IMR-90 (cell line): ENCODE results near the gene CHRNA3. TPM values are rescaled to one million over a fixed set of nuclear protein-coding genes. Genes with fewer than 3 reads are reported as not detected.

ENCODE experiments used
- ATAC-seq: fragments of 200-7000 bp; cut with Tn5 transposase; 2 replicates; pipeline ENCODE4 v1.9.1; 2020; ENCODE audit warnings: low read depth, mild to moderate bottlenecking, moderate library complexity
- BruUV-seq: library from RNA; stranded (reverse); fragments of 400-500 nt; replicated peaks from 2 replicates; lab custom pipeline; 2021; lab: Mats Ljungman, UMichigan
- CTCF ChIA-PET: fragments of 300-600 bp; formaldehyde crosslinking; extraction: SDS; loops from one replicate; lab custom pipeline; 2021; ENCODE audit warnings: antibody characterized with exemption; lab: Yijun Ruan, JAX
- POLR2A ChIA-PET: fragments of 300-600 bp; sonication (Branson Sonifier 250); formaldehyde crosslinking; loops from one replicate; lab custom pipeline; 2022; ENCODE audit warnings: antibody characterized with exemption; ENCODE audit not compliant: unreplicated experiment; lab: Charles Lee
- DNase-seq: peaks from one replicate; pipeline ENCODE4 v3.0.0; 2013
- H2AFZ ChIP-seq: replicated peaks from 2 replicates; pipeline ENCODE3; 2013; ENCODE audit warnings: low read length, mild to moderate bottlenecking; ENCODE audit not compliant: poor library complexity
- H2AK5ac ChIP-seq: 2 replicates; pipeline ENCODE4 v1.6.1; 2013; ENCODE audit warnings: low read depth, low read length, inconsistent platforms
- H2AK9ac ChIP-seq: replicated peaks from 2 replicates; pipeline ENCODE3; 2013; ENCODE audit warnings: mild to moderate bottlenecking, low read depth, low read length, moderate library complexity; ENCODE audit not compliant: poor library complexity
- H2BK120ac ChIP-seq: 2 replicates; pipeline ENCODE4 v1.6.1; 2013; ENCODE audit warnings: low read depth, low read length, inconsistent platforms
- H2BK15ac ChIP-seq: 3 replicates; pipeline ENCODE4 v1.6.1; 2013; ENCODE audit warnings: low read depth, low read length, inconsistent platforms
- H2BK20ac ChIP-seq: 2 replicates; pipeline ENCODE4 v1.6.1; 2013; ENCODE audit warnings: low read depth, mild to moderate bottlenecking, inconsistent platforms, low read length, moderate library complexity
- H2BK5ac ChIP-seq: 2 replicates; pipeline ENCODE4 v1.6.1; 2013; ENCODE audit warnings: mild to moderate bottlenecking, low read depth, low read length, inconsistent platforms; ENCODE audit not compliant: poor library complexity, severe bottlenecking
- H3K14ac ChIP-seq: replicated peaks from 2 replicates; pipeline ENCODE4 v1.6.1; 2013; ENCODE audit warnings: low read depth, low read length, inconsistent platforms
- H3K18ac ChIP-seq: 2 replicates; pipeline ENCODE4 v1.6.1; 2013; ENCODE audit warnings: low read depth, low read length, control low read depth
- H3K23ac ChIP-seq: 2 replicates; pipeline ENCODE4 v1.6.1; 2013; ENCODE audit warnings: low read depth, low read length, inconsistent platforms
- H3K27ac ChIP-seq: 2 replicates; pipeline ENCODE4 v1.5.1; 2013; ENCODE audit warnings: mild to moderate bottlenecking, control low read depth, low read length; ENCODE audit not compliant: insufficient read depth
- H3K27me3 ChIP-seq: 2 replicates; pipeline ENCODE4 v1.6.1; 2013; ENCODE audit warnings: low read length; ENCODE audit not compliant: control insufficient read depth, insufficient read depth
- H3K36me3 ChIP-seq: 2 replicates; pipeline ENCODE4 v1.6.1; 2013; ENCODE audit warnings: low read length, mixed read lengths; ENCODE audit not compliant: control insufficient read depth, insufficient read depth
- H3K4ac ChIP-seq: 2 replicates; pipeline ENCODE4 v1.6.1; 2013; ENCODE audit warnings: low read depth, low read length, inconsistent platforms
- H3K4me1 ChIP-seq: 2 replicates; pipeline ENCODE4 v1.6.1; 2013; ENCODE audit warnings: low read length, mixed read lengths; ENCODE audit not compliant: control insufficient read depth, insufficient read depth
- H3K4me2 ChIP-seq: 2 replicates; pipeline ENCODE4 v1.6.1; 2013; ENCODE audit warnings: low read depth, mild to moderate bottlenecking, control low read depth, low read length, moderate library complexity
- H3K4me3 ChIP-seq: 2 replicates; pipeline ENCODE4 v1.5.1; 2013; ENCODE audit warnings: low read depth, mild to moderate bottlenecking, control low read depth, low read length, moderate library complexity; ENCODE audit not compliant: insufficient read depth
- H3K56ac ChIP-seq: 2 replicates; pipeline ENCODE4 v1.6.1; 2013; ENCODE audit warnings: low read length, inconsistent platforms; ENCODE audit not compliant: insufficient read depth; ENCODE audit errors: extremely low read depth
- H3K79me1 ChIP-seq, 2 experiments: 2 replicates each; pipeline ENCODE4 v1.6.1; 2013; ENCODE audit warnings: low read length in 2 of 2, inconsistent platforms in 1 of 2, low read depth in 1 of 2
- H3K9ac ChIP-seq: 2 replicates; pipeline ENCODE4 v1.6.1; 2013; ENCODE audit warnings: low read depth, low read length, control low read depth
- H3K9me1 ChIP-seq: 2 replicates; pipeline ENCODE4 v1.6.1; 2013; ENCODE audit warnings: low read length, inconsistent platforms; ENCODE audit not compliant: insufficient read depth
- H3K9me3 ChIP-seq: 2 replicates; pipeline ENCODE4 v1.6.1; 2013; ENCODE audit warnings: low read length; ENCODE audit not compliant: control insufficient read depth, insufficient read depth
- H4K20me1 ChIP-seq: 2 replicates; pipeline ENCODE4 v1.6.1; 2013; ENCODE audit warnings: low read length, inconsistent platforms; ENCODE audit not compliant: insufficient read depth
- H4K5ac ChIP-seq: 2 replicates; pipeline ENCODE4 v1.6.1; 2013; ENCODE audit warnings: mild to moderate bottlenecking, low read depth, low read length, control low read depth
- H4K8ac ChIP-seq, 2 experiments: 2 replicates each; pipeline ENCODE4 v1.6.1; 2013; ENCODE audit warnings: low read depth in 2 of 2, low read length in 2 of 2, control low read depth in 1 of 2, inconsistent platforms in 1 of 2
- H4K91ac ChIP-seq: 2 replicates; pipeline ENCODE4 v1.6.1; 2013; ENCODE audit warnings: low read depth, low read length, inconsistent platforms; ENCODE audit not compliant: insufficient read depth
- BHLHE40 ChIP-seq: fragments of 150-350 bp; IDR thresholded peaks from 2 replicates; pipeline ENCODE4 v1.6.1; 2016; ENCODE audit warnings: mild to moderate bottlenecking, low read depth, low read length
- CEBPB ChIP-seq: IDR thresholded peaks from 2 replicates; pipeline ENCODE4 v1.6.1; 2012; ENCODE audit warnings: low read depth, low read length, improper control_type of control experiment
- CHD1 ChIP-seq: IDR thresholded peaks from 2 replicates; pipeline ENCODE4 v1.6.1; 2012; ENCODE audit warnings: low read depth, low read length, improper control_type of control experiment
- ELK1 ChIP-seq: fragments of 150-350 bp; IDR thresholded peaks from 2 replicates; pipeline ENCODE4 v1.6.1; 2016; ENCODE audit warnings: low read depth, mild to moderate bottlenecking, low read length, moderate library complexity, borderline replicate concordance
- FOS ChIP-seq: fragments of 150-350 bp; IDR thresholded peaks from 2 replicates; pipeline ENCODE4 v1.6.1; 2016; ENCODE audit warnings: low read depth, low read length
- MAFK ChIP-seq: IDR thresholded peaks from 2 replicates; pipeline ENCODE4 v1.6.1; 2012; ENCODE audit warnings: low read depth, low read length, improper control_type of control experiment
- MAZ ChIP-seq: IDR thresholded peaks from 2 replicates; pipeline ENCODE4 v1.6.1; 2012; ENCODE audit warnings: low read depth, mild to moderate bottlenecking, low read length, improper control_type of control experiment, moderate library complexity, borderline replicate concordance
- MXI1 ChIP-seq: IDR thresholded peaks from 2 replicates; pipeline ENCODE4 v1.6.1; 2012; ENCODE audit warnings: low read depth, mild to moderate bottlenecking, low read length, moderate library complexity, borderline replicate concordance
- NFE2L2 ChIP-seq: fragments of 150-350 bp; IDR thresholded peaks from 2 replicates; pipeline ENCODE4 v1.6.1; 2016; ENCODE audit warnings: low read depth, mild to moderate bottlenecking, low read length
- POLR2A ChIP-seq: IDR thresholded peaks from 2 replicates; pipeline ENCODE4 v1.6.1; 2012; ENCODE audit warnings: mild to moderate bottlenecking, low read depth, low read length
- RAD21 ChIP-seq: IDR thresholded peaks from 2 replicates; pipeline ENCODE4 v1.6.1; 2012; ENCODE audit warnings: low read length, improper control_type of control experiment
- RCOR1 ChIP-seq: IDR thresholded peaks from 2 replicates; pipeline ENCODE4 v1.6.1; 2012; ENCODE audit warnings: mild to moderate bottlenecking, low read length, improper control_type of control experiment; ENCODE audit not compliant: insufficient replicate concordance
- RFX5 ChIP-seq: IDR thresholded peaks from 2 replicates; pipeline ENCODE4 v1.8.0; 2012; ENCODE audit warnings: low read depth, mild to moderate bottlenecking, low read length, moderate library complexity
- SMC3 ChIP-seq: fragments of 150-350 bp; IDR thresholded peaks from 2 replicates; pipeline ENCODE4 v1.6.1; 2016; ENCODE audit warnings: low read depth, mild to moderate bottlenecking, antibody characterized with exemption, low read length, moderate library complexity
- USF2 ChIP-seq: fragments of 150-350 bp; IDR thresholded peaks from 2 replicates; pipeline ENCODE4 v1.6.1; 2017; ENCODE audit warnings: mild to moderate bottlenecking, antibody characterized with exemption, low read length, low read depth
- WGBS, 2 experiments: methylation state at CpG; one replicate each; pipeline versions ENCODE4 v1.1.5 to v1.1.7; 2013; ENCODE audit warnings: missing lambda C conversion rate in 2 of 2; ENCODE audit not compliant: insufficient read length in 1 of 2; ENCODE audit errors: extremely low coverage in 2 of 2; 5-methylcytosine and 5-hydroxymethylcytosine counted together
- dilution Hi-C: fragments of 300-500 bp; cut with HindIII; formaldehyde crosslinking; loops from one replicate; pipeline ENCODE4 v1.14.3; 2018; ENCODE audit warnings: low sequenced_read_pairs; ENCODE audit not compliant: unreplicated experiment
- in situ Hi-C: fragments of 300-500 bp; cut with MboI; formaldehyde crosslinking; loops from 3 replicates; pipeline ENCODE4 v1.14.3; 2019; ENCODE audit warnings: low sequenced_read_pairs, inconsistent platforms, mixed read lengths
- intact Hi-C: fragments of 100-400 bp; cut with micrococcal nuclease; formaldehyde crosslinking; loops from 2 replicates; pipeline ENCODE4 v1.10.0; 2022
- polyA plus RNA-seq, 3 experiments: library from polyadenylated mRNA; depleted of rRNA; stranded (reverse); fragments of >200 nt; gene quantifications; 2 replicates each; pipeline ENCODE4 v1.2.3, GENCODE V29; 2012; ENCODE audit warnings: low replicate concordance in 1 of 3
- total RNA-seq: library from RNA; depleted of rRNA; stranded (reverse); fragments of >200 nt; gene quantifications from 2 replicates; pipeline ENCODE4 v1.2.3, GENCODE V29; 2012
- TF ChIP-seq, protein P1 (sequence below): conservative IDR thresholded peaks from 2 replicates; pipeline ENCODE4 v1.5.1; 2012; ENCODE audit warnings: mild to moderate bottlenecking, low read depth, low read length, improper control_type of control experiment

Gene CHRNA3
- total and polyA plus RNA-seq, 2 of the 4 experiments (the other 2 are of a cell fraction) = not detected

DNA sequence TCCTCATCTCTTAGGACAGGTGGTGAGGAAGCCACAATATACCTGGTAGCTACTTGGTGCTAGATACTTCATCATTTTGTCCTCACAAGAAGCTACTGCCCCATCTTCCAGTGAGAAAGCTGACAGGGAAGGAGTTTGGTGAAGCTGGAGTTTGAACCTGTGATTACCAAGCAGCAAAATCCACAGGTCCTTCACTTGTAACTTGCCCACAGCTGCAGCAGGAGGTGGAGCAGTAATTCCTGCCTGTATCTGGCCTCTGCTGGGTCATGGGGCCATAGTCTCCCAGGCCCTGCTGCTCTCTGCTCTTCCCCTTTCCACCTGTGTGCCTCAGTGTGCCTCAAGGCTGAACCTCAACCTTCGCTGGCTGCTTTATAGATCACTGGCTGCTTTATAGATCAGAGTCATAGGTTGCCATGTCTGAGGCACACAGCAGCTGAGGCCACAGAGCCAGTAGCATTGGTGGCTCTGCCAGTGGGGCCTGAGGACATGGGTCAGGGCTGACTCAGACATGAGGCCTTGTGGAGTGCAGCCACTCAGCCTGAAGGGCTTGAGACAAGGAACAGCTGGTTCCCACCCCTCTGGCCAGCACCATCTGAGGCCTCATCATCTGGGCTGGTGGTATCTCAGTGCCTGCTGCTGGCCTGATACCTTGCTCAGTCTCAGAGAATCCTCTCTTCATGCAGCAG, 31.3 kb upstream of the CHRNA3 start:
- H4K5ac ChIP-seq = no peak overlapping the region
- ATAC-seq (no peak), DNase-seq (no peak)
- POLR2A ChIA-PET = no interaction called here
- CTCF ChIA-PET = interaction anchor here (0.9 kb wide), 1 partner anchor 14 kb away, joined by 3 read pairs; no protein-coding TSS in a partner anchor
- H3K4me1 ChIP-seq = no peaks in the 10 kb centered on the region
- no peaks in the 10 kb centered on the region for H3K79me1 ChIP-seq
- in situ Hi-C loops (no loop called here), intact Hi-C loops (no loop called here), dilution Hi-C loops (no loop called here)
- no peak overlapping the region for H2BK5ac ChIP-seq
- H3K56ac ChIP-seq = no peak overlapping the region
- H3K36me3 ChIP-seq = no peaks in the 10 kb centered on the region
- H3K4me2 ChIP-seq = no peak overlapping the region
- BruUV-seq = no TSS peak
- H2AK5ac ChIP-seq = no peak overlapping the region
- H2AFZ ChIP-seq = no peak overlapping the region
- peaks cover 38% of the 10 kb centered on the region for H3K27me3 ChIP-seq
- no peak overlapping the region for H3K23ac ChIP-seq
- no peak overlapping the region for H3K4ac ChIP-seq
- no peaks in the 10 kb centered on the region for H3K9me1 ChIP-seq
- no peak overlapping the region for H3K18ac ChIP-seq
- no peaks in the 10 kb centered on the region for H3K9me3 ChIP-seq
- H4K20me1 ChIP-seq = no peaks in the 10 kb centered on the region
- H3K27ac ChIP-seq = no peak overlapping the region
- no peak overlapping the region for H4K8ac ChIP-seq
- H2BK120ac ChIP-seq = no peak overlapping the region
- H3K14ac ChIP-seq = no peak overlapping the region
- 67% methylated on average over 1 of the region's 1 CpG; no CpG with 5 or more reads in 1 of the 2 experiments for WGBS, 2 experiments
- H2AK9ac ChIP-seq = no peak overlapping the region
- no peak overlapping the region for H4K91ac ChIP-seq
- no peak overlapping the region for H3K4me3 ChIP-seq
- no peak overlapping the region for H3K9ac ChIP-seq
- H2BK15ac ChIP-seq = no peak overlapping the region
- TF ChIP-seq MAZ (no peak), SMC3 (no peak), CEBPB (no peak), RFX5 (no peak), RCOR1 (no peak), CHD1 (no peak), MAFK (no peak), POLR2A (no peak), ELK1 (no peak), USF2 (no peak), BHLHE40 (no peak), MXI1 (no peak), RAD21 (no peak), FOS (no peak), NFE2L2 (no peak)
- TF ChIP-seq, protein P1, sequence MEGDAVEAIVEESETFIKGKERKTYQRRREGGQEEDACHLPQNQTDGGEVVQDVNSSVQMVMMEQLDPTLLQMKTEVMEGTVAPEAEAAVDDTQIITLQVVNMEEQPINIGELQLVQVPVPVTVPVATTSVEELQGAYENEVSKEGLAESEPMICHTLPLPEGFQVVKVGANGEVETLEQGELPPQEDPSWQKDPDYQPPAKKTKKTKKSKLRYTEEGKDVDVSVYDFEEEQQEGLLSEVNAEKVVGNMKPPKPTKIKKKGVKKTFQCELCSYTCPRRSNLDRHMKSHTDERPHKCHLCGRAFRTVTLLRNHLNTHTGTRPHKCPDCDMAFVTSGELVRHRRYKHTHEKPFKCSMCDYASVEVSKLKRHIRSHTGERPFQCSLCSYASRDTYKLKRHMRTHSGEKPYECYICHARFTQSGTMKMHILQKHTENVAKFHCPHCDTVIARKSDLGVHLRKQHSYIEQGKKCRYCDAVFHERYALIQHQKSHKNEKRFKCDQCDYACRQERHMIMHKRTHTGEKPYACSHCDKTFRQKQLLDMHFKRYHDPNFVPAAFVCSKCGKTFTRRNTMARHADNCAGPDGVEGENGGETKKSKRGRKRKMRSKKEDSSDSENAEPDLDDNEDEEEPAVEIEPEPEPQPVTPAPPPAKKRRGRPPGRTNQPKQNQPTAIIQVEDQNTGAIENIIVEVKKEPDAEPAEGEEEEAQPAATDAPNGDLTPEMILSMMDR = no peak
- no peak overlapping the region for H2BK20ac ChIP-seq
